T-cell (primary cell): ENCODE data around the gene RASAL1. TPM values are rescaled to one million over a fixed set of nuclear protein-coding genes. Genes with fewer than 3 reads are reported as not detected.

Experiments
- ATAC-seq, 4 experiments: fragments of 200-7000 bp in 3 of 4; fragments of 150-1000 bp in 1 of 4; cut with Tn5 transposase; replicated peaks in 1 of 4; 1 replicate in 3 of 4; 2 replicates in 1 of 4; pipeline ENCODE4 v1.10.0; 2021; ENCODE audit warnings: moderate library complexity in 3 of 4, mild to moderate bottlenecking in 2 of 4, moderate number of reproducible peaks in 1 of 4
- CTCF ChIA-PET, 2 donors: fragments of 300-600 bp; sonication (Branson Sonifier 250); formaldehyde crosslinking; loops; one replicate each; lab custom pipeline; 2022; ENCODE audit warnings: antibody characterized with exemption in 2 of 2; lab: Charles Lee
- POLR2A ChIA-PET, 2 donors: fragments of 300-600 bp; sonication (Branson Sonifier 250); formaldehyde crosslinking; loops; one replicate each; lab custom pipeline; 2022; ENCODE audit warnings: antibody characterized with exemption in 2 of 2; lab: Charles Lee
- DNase-seq, 35 experiments: peaks; one replicate each; pipeline versions ENCODE4 v3.0.0 to v3.0.0-alpha.2; 2013 to 2023
- H3K27ac ChIP-seq: one replicate; pipeline ENCODE4 v1.5.1; 2013; ENCODE audit warnings: low read length
- H3K27me3 ChIP-seq, 2 experiments: replicated peaks in 1 of 2; 1 replicate in 1 of 2; 2 replicates in 1 of 2; pipeline versions ENCODE4 v1.6.1 to v1.7.0; 2013; ENCODE audit warnings: low read length in 1 of 2, mixed read lengths in 1 of 2; ENCODE audit not compliant: control insufficient read depth in 2 of 2, insufficient read depth in 2 of 2; ENCODE audit errors: extremely low read depth in 1 of 2
- H3K36me3 ChIP-seq, 2 donors: 1 replicate in 1 of 2; 2 replicates in 1 of 2; pipeline versions ENCODE4 v1.6.1 to v1.7.0; 2013; ENCODE audit warnings: low read length in 1 of 2; ENCODE audit not compliant: control insufficient read depth in 2 of 2, insufficient read depth in 1 of 2; ENCODE audit errors: extremely low read depth in 1 of 2
- H3K4me1 ChIP-seq, 2 experiments: 1 replicate in 1 of 2; 2 replicates in 1 of 2; pipeline versions ENCODE4 v1.6.1 to v1.7.0; 2013; ENCODE audit warnings: low read length in 2 of 2, mixed read lengths in 1 of 2; ENCODE audit not compliant: insufficient read depth in 2 of 2, control insufficient read depth in 1 of 2; ENCODE audit errors: extremely low read depth in 1 of 2
- H3K4me3 ChIP-seq, 2 donors: 1 replicate in 1 of 2; 2 replicates in 1 of 2; pipeline versions ENCODE4 v1.5.1 to v1.7.0; 2013; ENCODE audit warnings: mild to moderate bottlenecking in 2 of 2, low read length in 1 of 2, moderate library complexity in 1 of 2; ENCODE audit not compliant: control insufficient read depth in 1 of 2; ENCODE audit errors: extremely low read depth in 1 of 2
- H3K9me3 ChIP-seq: 2 replicates; pipeline ENCODE4 v1.7.0; 2013
- H3K27ac Mint-ChIP-seq, 2 donors: one replicate each; pipeline ENCODE4 v1.8.0; 2020 to 2021; ENCODE audit warnings: mild to moderate bottlenecking in 2 of 2, mixed read lengths in 2 of 2
- H3K27me3 Mint-ChIP-seq, 2 donors: one replicate each; pipeline ENCODE4 v1.8.0; 2021 to 2022; ENCODE audit warnings: mixed read lengths in 2 of 2
- H3K36me3 Mint-ChIP-seq: one replicate; pipeline ENCODE4 v1.8.0; 2021; ENCODE audit warnings: mixed read lengths
- H3K4me1 Mint-ChIP-seq, 3 donors: one replicate each; pipeline ENCODE4 v1.8.0; 2020 to 2022; ENCODE audit warnings: mixed read lengths in 3 of 3, mild to moderate bottlenecking in 1 of 3
- H3K4me3 Mint-ChIP-seq, 3 donors: one replicate each; pipeline ENCODE4 v1.8.0; 2020 to 2022; ENCODE audit warnings: mild to moderate bottlenecking in 3 of 3, mixed read lengths in 3 of 3, moderate library complexity in 3 of 3
- H3K9me3 Mint-ChIP-seq, 3 donors: one replicate each; pipeline ENCODE4 v1.8.0; 2020 to 2022; ENCODE audit warnings: mixed read lengths in 3 of 3
- WGBS: methylation state at CpG from one replicate; pipeline ENCODE4 v1.1.5; 2013; ENCODE audit warnings: missing lambda C conversion rate; ENCODE audit not compliant: insufficient coverage; 5-methylcytosine and 5-hydroxymethylcytosine counted together
- total RNA-seq, 35 experiments: library from RNA in 6 of 35; stranded (reverse) in 6 of 35; fragments of 120-200 nt in 1 of 35; gene quantifications; one replicate each; pipeline versions ENCODE4 v1.2.1 to v1.2.4 and lab custom pipeline; 2013 to 2026

Gene RASAL1
- total RNA-seq, 5 donors from 2014 or later (not counting 1 experiment from before 2014, with no cell fraction given) = 0.43 to 2.9 (median 0.85) TPM

- Mint-ChIP-seq H3K9me3 (no peaks in the 10 kb centered on the region), H3K4me1 (peaks cover 83 to 94% (median 94%) of the 10 kb centered on the region in 3 donors), H3K27me3 (no peaks in the 10 kb centered on the region), H3K27ac (peak overlapping the region; percentile 69 to 95), H3K36me3 (no peaks in the 10 kb centered on the region), H3K4me3 (peak overlapping the region; percentile 21 to 75 (median 55))
- WGBS = 20% methylated on average over 6 of the region's 13 CpGs
- ATAC-seq (peak; percentile 50 to 64 (median 59)), DNase-seq (peak in 32 of 35 experiments; percentile 23 to 63 (median 34))
- H3K27ac ChIP-seq = peak overlapping the region; percentile 69
- CTCF ChIA-PET = interaction anchor here in 1 of 2 donors (0.6 to 1.3 kb wide), 2 partner anchors 41 to 101 kb away, joined by 3 to 11 read pairs; no protein-coding TSS in a partner anchor
- no peaks in the 10 kb centered on the region for H3K9me3 ChIP-seq
- H3K4me3 ChIP-seq = peak overlapping the region; percentile 15 to 30
- H3K4me1 ChIP-seq = peaks cover 56 to 91% of the 10 kb centered on the region in 2 experiments
- POLR2A ChIA-PET = no interaction called here
- no peaks in the 10 kb centered on the region for H3K36me3 ChIP-seq
- no peaks in the 10 kb centered on the region for H3K27me3 ChIP-seq
These were observed 46.4 kb downstream of the RASAL1 start for GRCh38 chr12:113088971-113089756.

DNA sequence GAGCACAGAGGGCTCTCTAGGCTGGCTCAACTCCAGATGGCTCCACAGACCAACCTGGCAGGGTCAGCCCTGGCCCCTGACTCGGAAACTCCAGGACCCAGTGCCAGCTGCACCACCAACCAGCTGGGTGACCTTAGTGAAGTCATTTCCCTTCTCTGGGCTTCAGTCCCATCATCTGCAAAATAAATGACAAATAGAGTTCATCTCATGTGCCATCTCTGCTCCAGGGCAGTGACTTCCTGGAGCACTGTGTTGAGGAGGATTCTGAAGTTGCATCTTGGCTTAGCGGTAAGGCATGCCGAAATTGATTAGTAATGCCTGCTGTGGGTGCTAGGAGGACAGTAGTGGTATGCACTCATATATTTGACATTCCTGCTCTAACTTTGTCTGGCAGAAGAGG, 47.5 kb downstream of the RASAL1 start:
- peak overlapping the region in 1 of 3 donors; percentile 75 for H3K4me3 Mint-ChIP-seq
- ChIA-PET POLR2A (interaction anchor here in 1 of 2 donors (0.6 kb wide), 1 partner anchor 85 kb away, joined by 3 read pairs; no protein-coding TSS in a partner anchor), CTCF (no interaction called here)
- peaks cover 88 to 99% (median 95%) of the 10 kb centered on the region in 3 donors for H3K4me1 Mint-ChIP-seq
- peaks cover 4% of the 10 kb centered on the region for H3K36me3 Mint-ChIP-seq
- H3K27ac ChIP-seq = peak overlapping the region; percentile 70
- DNase-seq = no peak
- 63% methylated on average over 1 of the region's 3 CpGs for WGBS
- H3K4me3 ChIP-seq = no peak overlapping the region
- no peaks in the 10 kb centered on the region for H3K27me3 Mint-ChIP-seq
- H3K36me3 ChIP-seq = no peaks in the 10 kb centered on the region
- H3K4me1 ChIP-seq = peaks cover 56 to 94% of the 10 kb centered on the region in 2 experiments
- ATAC-seq = no peak
- no peaks in the 10 kb centered on the region for H3K9me3 Mint-ChIP-seq
- H3K27me3 ChIP-seq = no peaks in the 10 kb centered on the region
- H3K9me3 ChIP-seq = no peaks in the 10 kb centered on the region
- peak overlapping the region; percentile 69 to 95 for H3K27ac Mint-ChIP-seq

DNA sequence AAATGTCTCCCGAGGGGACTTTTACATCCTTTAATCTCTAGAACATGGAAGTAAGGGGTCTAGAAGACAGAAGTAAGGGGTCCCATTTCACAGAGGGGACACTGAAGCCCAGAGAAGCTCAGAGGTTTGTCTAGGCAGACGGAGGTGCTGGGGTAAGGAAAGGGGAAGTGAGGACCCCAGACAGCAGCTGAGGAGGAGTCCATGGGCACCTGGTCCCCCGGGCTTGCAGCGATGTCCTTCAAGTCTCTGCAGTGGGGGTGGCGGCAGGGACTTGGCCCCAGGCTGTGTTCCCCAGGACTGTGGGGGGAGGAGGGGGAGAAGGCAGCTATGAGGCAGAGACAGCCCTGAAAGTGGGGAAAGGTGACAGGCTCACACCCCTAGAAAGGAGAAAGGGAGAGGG, 48.4 kb downstream of the RASAL1 start:
- no peak overlapping the region for H3K4me3 ChIP-seq
- H3K36me3 Mint-ChIP-seq = peaks cover 4% of the 10 kb centered on the region
- H3K27me3 ChIP-seq = no peaks in the 10 kb centered on the region
- ATAC-seq (peak in 1 of 4 experiments; percentile 22), DNase-seq (no peak)
- ChIA-PET POLR2A (no interaction called here), CTCF (interaction anchor here in 1 of 2 donors (0.6 kb wide), 1 partner anchor 24 kb away, joined by 3 read pairs; no protein-coding TSS in a partner anchor)
- H3K9me3 Mint-ChIP-seq = no peaks in the 10 kb centered on the region
- H3K4me1 Mint-ChIP-seq = peaks cover 85 to 97% (median 93%) of the 10 kb centered on the region in 3 donors
- H3K4me1 ChIP-seq = peaks cover 50 to 96% of the 10 kb centered on the region in 2 experiments
- WGBS = 46% methylated on average over 4 of the region's 5 CpGs
- peak overlapping the region; percentile 34 to 75 (median 57) for H3K4me3 Mint-ChIP-seq
- no peaks in the 10 kb centered on the region for H3K27me3 Mint-ChIP-seq
- H3K27ac Mint-ChIP-seq = peak overlapping the region; percentile 69 to 95
- H3K36me3 ChIP-seq = peaks cover 0 to 3% of the 10 kb centered on the region in 2 donors
- no peaks in the 10 kb centered on the region for H3K9me3 ChIP-seq
- H3K27ac ChIP-seq = peak overlapping the region; percentile 70

DNA sequence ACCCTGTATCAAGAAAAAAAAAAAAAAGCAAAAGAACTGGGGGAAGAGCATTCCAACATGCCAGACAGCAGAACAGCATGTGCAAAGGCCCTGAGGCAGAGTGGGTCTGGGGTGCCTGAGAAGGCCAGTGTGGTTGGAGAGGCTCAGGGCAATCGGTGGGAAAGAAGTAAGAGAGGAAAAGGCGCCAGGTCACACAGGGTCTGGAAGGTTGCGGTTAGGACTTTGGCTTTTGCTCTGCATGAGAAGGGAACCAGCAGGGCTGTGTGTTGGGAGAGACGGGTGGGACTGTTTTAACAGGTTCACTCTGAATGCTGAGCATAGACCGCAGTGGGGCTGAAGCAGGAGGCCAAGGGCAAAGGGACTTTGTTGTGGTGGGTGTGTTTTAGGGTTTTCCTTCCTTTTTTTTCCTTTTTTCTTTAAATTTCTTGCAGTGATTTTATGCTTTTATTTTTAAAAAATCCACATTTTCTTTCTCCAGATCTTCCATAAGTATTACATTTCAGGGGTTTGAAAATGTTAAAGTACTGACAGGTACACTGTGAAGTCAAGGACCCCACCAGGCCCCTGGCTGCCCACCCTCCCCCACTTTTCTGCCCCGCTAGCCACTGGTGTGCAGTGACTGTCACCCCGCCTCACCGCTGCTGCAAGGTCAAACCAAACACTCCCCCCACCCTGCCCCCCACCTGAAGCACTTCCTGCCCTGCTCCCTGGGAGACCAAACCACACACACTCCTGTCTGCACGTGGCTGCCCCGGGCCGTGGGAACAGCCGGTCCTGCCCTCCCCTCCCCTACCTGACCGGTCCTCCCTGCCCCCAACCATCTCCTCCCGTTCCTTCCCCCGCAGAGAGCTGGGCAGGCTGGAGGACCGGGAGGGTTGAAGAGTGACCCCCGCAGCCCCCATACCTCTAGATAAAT, 49.1 kb downstream of the RASAL1 start:
- peaks cover 0 to 2% of the 10 kb centered on the region in 2 experiments for H3K27me3 ChIP-seq
- DNase-seq (peak in 13 of 35 experiments; percentile 15 to 53 (median 23)), ATAC-seq (peak; percentile 35 to 63 (median 58))
- Mint-ChIP-seq H3K27ac (peak overlapping the region; percentile 69 to 95), H3K27me3 (no peaks in the 10 kb centered on the region), H3K4me3 (peak overlapping the region; percentile 34 to 75 (median 57)), H3K36me3 (peaks cover 4% of the 10 kb centered on the region), H3K9me3 (no peaks in the 10 kb centered on the region), H3K4me1 (peaks cover 78 to 92% (median 92%) of the 10 kb centered on the region in 3 donors)
- POLR2A ChIA-PET = interaction anchor here in 1 of 2 donors (0.6 kb wide), 1 partner anchor 510 kb away, joined by 4 read pairs; no protein-coding TSS in a partner anchor
- peak overlapping the region; percentile 70 for H3K27ac ChIP-seq
- no peaks in the 10 kb centered on the region for H3K9me3 ChIP-seq
- H3K4me3 ChIP-seq = peak overlapping the region in 1 of 2 donors; percentile 33
- 17% methylated on average over 3 of the region's 17 CpGs for WGBS
- CTCF ChIA-PET = interaction anchor here in 1 of 2 donors (0.6 kb wide), 1 partner anchor 23 kb away, joined by 3 read pairs; no protein-coding TSS in a partner anchor
- H3K36me3 ChIP-seq = peaks cover 0 to 3% of the 10 kb centered on the region in 2 donors
- peaks cover 43 to 93% of the 10 kb centered on the region in 2 experiments for H3K4me1 ChIP-seq

GRCh38 chr12:113083863-113084435, 51.6 kb downstream of the RASAL1 start:
- Mint-ChIP-seq H3K4me1 (peaks cover 54 to 88% (median 85%) of the 10 kb centered on the region in 3 donors), H3K9me3 (no peaks in the 10 kb centered on the region), H3K27ac (peak overlapping the region; percentile 55 to 84), H3K4me3 (no peak overlapping the region), H3K27me3 (no peaks in the 10 kb centered on the region), H3K36me3 (peaks cover 4% of the 10 kb centered on the region)
- ATAC-seq (no peak), DNase-seq (no peak)
- ChIA-PET POLR2A (no interaction called here), CTCF (no interaction called here)
- H3K27me3 ChIP-seq = peaks cover 0 to 2% of the 10 kb centered on the region in 2 experiments
- no peak overlapping the region for H3K4me3 ChIP-seq
- H3K9me3 ChIP-seq = no peaks in the 10 kb centered on the region
- no peak overlapping the region for H3K27ac ChIP-seq
- H3K36me3 ChIP-seq = peaks cover 2 to 4% of the 10 kb centered on the region in 2 donors
- 85% methylated on average over 6 of the region's 11 CpGs for WGBS
- peaks cover 23 to 70% of the 10 kb centered on the region in 2 experiments for H3K4me1 ChIP-seq
